Measurements from ENCODE around the gene KAT2A. TPM values are rescaled to one million over a fixed set of nuclear protein-coding genes. Genes with fewer than 3 reads are reported as not detected.

KAT2A gene
- total RNA-seq, result 7.0 and 10.8 TPM in 2 replicates

GRCh38 chr17:42120770-42121769 is at the start of gene KAT2A:
KAT2A (minus strand) TSS chr17:42121367; CDS start chr17:42121304, 63 bp downstream.

DNA sequence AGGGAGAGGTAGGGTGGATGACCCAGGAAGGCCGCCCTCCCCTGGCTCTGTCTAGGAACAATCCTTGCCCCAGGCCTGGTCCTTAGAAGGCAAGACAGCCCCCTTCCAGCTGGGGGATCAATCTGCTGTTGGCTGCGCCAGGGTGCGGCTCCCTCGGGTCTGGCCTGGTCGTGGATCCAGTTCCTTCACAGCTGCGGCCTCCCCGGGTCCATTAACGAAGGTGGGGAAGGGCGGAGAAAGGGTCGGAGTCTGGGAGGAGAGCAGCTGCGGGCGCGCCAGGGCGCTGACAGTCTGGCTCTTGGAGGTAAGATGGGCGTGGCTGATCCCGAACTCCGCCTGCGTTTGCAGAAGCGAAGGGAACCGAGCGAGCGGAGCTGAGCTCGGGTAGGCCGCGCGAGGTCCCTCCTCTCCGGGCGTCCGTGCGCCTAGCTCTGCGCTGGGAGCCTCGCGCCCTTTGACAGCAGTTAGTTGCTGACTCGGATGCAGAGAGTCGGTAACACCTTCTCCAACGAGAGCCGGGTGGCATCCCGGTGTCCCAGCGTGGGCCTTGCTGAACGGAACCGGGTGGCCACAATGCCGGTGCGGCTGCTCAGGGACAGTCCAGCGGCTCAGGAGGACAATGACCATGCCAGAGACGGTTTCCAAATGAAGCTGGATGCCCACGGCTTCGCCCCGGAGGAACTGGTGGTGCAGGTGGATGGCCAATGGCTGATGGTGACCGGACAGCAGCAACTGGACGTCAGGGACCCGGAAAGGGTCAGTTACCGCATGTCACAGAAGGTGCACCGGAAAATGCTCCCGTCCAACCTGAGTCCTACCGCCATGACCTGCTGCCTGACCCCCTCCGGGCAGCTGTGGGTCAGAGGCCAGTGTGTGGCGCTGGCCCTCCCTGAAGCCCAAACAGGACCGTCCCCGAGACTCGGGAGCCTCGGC is 1.5 kb upstream of the KAT2A start, which contains the start of gene HSPB9:
Gene HSPB9 (plus strand): TSS at position 434 of the 933 bp plus-strand sequence. CDS start 47 bp downstream, at position 481.

DNA sequence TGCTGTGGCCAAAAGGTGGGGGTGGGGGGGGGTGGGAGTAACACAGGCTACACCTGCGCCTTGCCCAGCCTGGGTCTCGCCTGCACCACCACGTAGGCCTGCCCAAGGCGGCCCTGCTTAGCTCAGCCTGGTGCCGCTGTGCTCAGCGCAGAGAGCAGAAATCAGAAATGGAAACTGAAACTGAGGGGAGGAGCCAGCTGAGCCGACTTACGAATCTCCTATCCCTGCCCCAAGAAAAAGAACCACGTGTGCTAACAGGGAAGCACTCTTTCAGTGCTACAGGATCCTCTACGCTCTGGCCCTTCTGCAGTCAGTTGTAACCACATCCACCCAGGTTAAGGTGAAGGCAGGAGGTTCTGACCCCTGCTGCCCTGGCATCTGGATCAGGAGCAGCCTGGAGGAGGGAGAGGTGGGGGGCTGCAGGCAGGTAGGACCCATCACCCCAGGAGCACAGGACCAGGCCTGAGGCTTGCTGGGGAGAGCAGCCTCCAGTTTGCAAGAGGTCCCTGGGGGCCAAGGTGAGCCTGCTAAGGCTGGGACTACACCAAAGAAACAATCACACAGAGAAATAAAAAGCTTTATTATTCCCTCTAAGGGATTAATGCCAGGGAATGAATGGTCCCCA is 8.5 kb downstream of the KAT2A start, which contains the start of gene DHX58:
Gene DHX58 (minus strand): TSS at position 163 of the 625 bp plus-strand sequence. CDS start 822 bp downstream, outside the sequence.

DNA sequence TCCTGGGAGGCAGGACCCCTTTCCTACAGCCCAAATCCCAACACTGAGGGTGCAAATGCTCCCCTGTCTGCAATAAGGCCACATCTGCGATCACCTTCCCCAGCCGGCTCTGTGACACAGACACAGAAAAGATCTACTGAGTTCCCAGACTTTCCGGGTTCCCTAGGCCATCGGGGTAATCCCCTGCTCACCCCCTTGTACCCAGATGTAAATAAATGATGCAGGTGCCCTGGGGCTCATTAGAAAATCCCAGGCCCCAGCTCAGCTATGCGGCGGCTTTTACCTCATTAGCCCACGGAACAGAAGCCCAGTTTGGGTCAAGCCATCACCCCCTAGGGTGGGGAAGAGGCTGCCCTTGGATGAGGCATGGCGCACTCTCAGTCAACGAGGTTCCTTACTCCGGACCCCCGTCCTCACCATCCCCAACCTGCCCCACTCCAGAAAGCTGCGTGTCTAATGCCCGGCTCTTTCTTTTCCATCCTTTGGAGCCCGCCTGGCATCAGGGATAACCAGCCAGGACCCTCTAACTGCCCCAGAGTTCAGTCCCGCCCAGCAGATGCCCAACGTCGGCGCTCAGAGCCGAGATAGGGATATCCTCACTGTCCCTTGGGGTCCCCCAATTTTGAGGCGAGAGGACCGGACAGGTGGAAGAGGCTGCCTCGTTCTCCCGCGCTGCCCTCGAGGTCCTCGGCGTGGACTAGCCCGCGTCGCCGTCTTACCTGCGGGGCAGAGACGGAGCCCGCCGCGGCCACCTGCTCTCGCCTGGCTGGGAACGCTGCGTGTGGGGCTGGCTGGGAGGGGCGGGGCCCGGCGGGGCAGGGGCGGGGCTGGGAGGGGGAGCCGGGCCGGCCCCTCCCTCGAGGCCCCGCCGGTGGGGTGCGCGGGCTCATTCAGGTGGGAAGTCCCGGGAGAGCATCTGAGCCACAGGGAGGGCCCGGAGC is 23.2 kb downstream of the KAT2A start, which contains the start of gene ZNF385C:
Gene ZNF385C (minus strand): TSS at position 783 of the 941 bp plus-strand sequence. CDS start 35,417 bp downstream, outside the sequence.

Other genes with a start within 250 kb of the KAT2A start
- gene ACLY, start 202.4 kb downstream of the KAT2A start, total RNA-seq, result 171 and 230 TPM in 2 replicates
- gene ODAD4, start 190.8 kb downstream of the KAT2A start, total RNA-seq, result 0.33 and 1.3 TPM in 2 replicates
- gene CNP, start 154.6 kb downstream of the KAT2A start, total RNA-seq, result 63.4 and 90.5 TPM in 2 replicates
- 52.6 and 72.0 TPM in 2 replicates for gene DNAJC7, start 103.9 kb downstream of the KAT2A start, total RNA-seq
- gene NKIRAS2, start 101.3 kb downstream of the KAT2A start, total RNA-seq, result 16.3 and 30.4 TPM in 2 replicates
- gene C17orf113, start 70.8 kb downstream of the KAT2A start, total RNA-seq, result 0.15 and 0.17 TPM in 2 replicates
- not detected in 2 replicates for gene ZNF385C, start 22.9 kb downstream of the KAT2A start, total RNA-seq
- 17.2 and 25.6 TPM in 2 replicates for gene DHX58, start 8.7 kb downstream of the KAT2A start, total RNA-seq
- not detected in 2 replicates for gene HSPB9, start 1.4 kb upstream of the KAT2A start, total RNA-seq
- gene RAB5C, start 33.6 kb upstream of the KAT2A start, total RNA-seq, result 82.9 and 87.3 TPM in 2 replicates
- under 0.01 TPM in 1 of 2 replicates, not detected in the other for gene KCNH4, start 59.8 kb upstream of the KAT2A start, total RNA-seq
- gene HCRT, start 64.1 kb upstream of the KAT2A start, total RNA-seq, result not detected in 2 replicates
- gene GHDC, start 73.1 kb upstream of the KAT2A start, total RNA-seq, result 16.1 and 30.3 TPM in 2 replicates
- gene STAT5B, start 155.0 kb upstream of the KAT2A start, total RNA-seq, result 25.2 and 31.6 TPM in 2 replicates
- gene STAT5A, start 167.1 kb upstream of the KAT2A start, total RNA-seq, result 23.0 and 67.6 TPM in 2 replicates